NCI-H510A treated with DMSO at 0.1 percent for 48 hours (cell line): Measurements from ENCODE around the gene PCNX2.

Experiments used
- DNase-seq: peaks from one replicate; lab custom pipeline; 2025; lab: John Stamatoyannopoulos, UW

Gene PCNX2

GRCh38 chr1:233315718-233316301 is 20.3 kb upstream of the PCNX2 start:
- no peak for DNase-seq

- DNase-seq: no peak
Measured at GRCh38 chr1:233313434-233314155, 18.1 kb upstream of the PCNX2 start.

DNA sequence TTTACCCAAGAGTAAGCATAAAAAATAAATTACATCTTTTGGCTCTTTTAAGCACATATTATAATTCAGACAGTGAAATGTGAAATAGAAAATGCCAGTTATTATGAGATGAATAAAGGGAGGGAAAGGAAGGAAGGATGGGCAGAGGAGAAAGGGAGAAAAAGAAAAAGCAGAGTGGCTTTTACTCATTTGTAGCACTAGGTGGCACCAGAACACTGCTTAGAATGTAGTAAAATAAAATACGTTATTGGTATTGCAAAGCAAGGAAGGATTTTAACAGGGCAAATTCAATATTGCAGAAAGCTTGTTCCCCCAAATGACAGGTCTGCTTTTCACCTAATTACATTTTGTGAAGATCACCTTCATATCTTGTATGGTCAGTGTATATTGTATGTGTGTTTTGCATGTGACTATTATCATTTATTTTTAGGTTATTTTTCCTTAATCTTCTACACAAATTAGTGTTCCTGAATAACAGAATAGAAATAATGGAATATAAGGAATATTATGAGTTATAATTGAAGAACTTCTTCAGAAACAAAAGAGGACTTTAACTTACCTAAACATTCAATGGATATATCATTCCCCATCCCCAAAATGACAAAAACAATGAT is 9.1 kb upstream of the PCNX2 start:
- DNase-seq: peak; percentile 82

DNA sequence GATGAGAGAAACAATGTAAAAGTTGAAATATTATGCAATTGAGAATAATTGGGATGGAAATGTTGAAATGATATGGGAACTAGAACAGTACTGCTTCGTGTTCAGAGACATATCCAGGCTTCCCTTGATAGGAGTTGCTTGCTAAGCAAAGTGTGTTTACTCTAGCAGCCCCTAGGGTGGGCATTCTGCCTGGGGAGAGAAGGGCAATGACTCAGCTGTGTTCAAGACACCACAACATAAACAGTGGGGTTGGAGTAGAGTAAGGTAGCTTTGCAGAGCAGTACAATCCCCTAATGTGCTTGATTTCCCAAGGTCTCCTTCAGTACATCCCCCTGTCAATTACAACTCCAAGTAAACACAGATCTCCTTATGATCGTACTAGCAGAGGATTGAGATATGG is 4.8 kb upstream of the PCNX2 start:
- no peak for DNase-seq

- peak; percentile 68 for DNase-seq
Measured at GRCh38 chr1:233299450-233299849, 3.9 kb upstream of the PCNX2 start.

DNA sequence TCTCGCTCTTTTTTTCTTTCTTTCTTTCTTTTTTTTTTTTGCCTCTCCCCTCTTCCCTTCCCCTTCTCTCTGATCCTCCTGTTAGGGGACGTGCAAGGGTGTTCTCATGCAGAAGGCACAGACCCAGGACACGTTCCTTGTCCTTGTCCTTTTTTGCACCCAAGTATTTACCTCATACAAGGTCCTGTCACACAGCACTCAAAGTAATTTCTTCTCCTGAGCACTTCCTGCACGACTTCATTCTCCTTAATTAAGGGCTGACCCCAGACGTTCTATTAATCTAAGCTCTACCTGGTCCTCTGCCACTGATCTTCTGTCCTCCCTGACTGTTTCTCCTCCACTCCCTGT is 424 bp upstream of the PCNX2 start:
- DNase-seq: no peak

- DNase-seq: peak; percentile 21
Measured at GRCh38 chr1:233294913-233295236, 650 bp downstream of the PCNX2 start.

DNA sequence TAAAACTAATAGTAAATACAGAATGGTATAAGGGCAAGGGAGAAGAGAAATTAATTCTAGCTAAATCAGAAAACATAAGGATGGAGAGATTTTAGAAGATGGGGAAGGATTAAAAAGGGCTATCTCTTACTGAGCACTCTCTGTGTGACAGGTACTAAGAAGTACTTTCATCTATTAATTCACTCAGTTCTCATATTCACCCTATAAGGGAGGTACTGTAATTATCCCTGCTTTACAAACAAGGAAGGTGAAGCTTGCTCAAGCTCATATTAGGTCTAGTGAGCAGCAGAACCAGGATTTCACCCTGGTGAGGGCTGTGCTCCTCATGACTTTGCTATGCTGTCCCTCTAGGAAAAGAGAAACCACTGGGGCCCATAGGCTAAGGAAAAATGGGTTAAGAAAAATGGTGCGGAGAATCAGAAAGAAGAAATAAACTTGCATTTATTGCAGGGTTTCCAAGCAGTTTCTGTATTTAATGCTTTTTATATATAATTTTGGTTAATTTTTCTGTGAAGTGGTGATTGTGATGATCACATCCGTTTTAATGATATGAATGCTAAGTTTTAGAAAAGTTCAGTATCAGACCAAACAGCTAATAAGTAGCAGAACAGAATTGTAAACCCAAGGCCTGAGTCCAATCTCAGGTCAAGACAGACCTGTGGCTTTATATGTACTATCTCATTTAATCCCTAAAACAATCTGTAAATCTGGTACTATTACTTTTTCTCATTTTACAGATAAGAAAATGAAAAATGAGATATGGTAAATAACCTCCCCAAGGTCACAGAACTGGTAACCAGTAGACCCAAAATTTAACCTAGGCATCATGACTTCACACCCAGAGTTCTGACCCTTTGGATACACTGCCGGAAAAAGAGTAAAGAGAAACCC is 1.7 kb downstream of the PCNX2 start:
- DNase-seq: peak; percentile 58

- no peak for DNase-seq
Measured at GRCh38 chr1:233290396-233291034, 5.0 kb downstream of the PCNX2 start.

DNA sequence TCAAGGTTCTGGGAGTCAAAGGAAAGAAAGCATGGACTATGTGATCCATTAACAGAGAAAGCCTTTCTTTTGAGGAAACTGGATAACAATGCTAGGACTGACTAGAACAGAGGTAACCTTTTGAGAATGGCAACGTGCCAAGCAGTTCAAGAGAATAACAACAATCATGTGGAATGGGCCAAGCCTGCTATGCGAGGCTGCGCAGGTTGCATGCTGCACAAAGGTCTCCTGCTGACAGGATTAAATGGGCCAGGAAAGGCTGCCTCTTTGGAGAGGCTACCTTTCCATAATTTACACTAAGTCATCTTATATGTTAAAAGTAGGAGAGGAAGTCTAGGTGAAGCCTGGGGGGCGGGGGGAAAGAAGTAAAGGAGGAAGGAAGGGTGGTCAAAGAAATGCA is 5.8 kb downstream of the PCNX2 start:
- DNase-seq: peak; percentile 79

- no peak for DNase-seq
Measured at GRCh38 chr1:233282582-233282886, 13.0 kb downstream of the PCNX2 start.

- no peak for DNase-seq
Measured at GRCh38 chr1:233281711-233282581, 13.6 kb downstream of the PCNX2 start.

- DNase-seq: no peak
Measured at GRCh38 chr1:233279971-233280370, 15.6 kb downstream of the PCNX2 start.

DNA sequence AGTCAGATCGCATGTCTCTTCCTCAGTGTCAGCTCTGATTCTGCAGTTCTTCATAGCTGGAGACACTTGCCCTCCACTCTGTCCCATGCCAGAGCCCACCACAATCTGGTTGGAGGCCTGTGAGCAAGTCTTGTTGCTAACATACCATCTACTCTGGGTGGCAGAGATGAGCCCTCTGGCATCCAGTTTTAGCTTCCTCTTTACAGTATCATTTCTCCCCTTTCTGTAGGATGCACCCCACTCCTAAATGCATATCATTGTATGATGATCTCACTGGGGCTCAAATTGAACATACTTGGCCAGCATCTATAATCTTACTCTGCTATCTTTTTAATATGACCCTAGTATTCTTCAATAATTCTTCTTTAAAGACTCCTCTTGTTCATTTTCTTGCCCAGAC is 16.9 kb downstream of the PCNX2 start:
- no peak for DNase-seq

DNA sequence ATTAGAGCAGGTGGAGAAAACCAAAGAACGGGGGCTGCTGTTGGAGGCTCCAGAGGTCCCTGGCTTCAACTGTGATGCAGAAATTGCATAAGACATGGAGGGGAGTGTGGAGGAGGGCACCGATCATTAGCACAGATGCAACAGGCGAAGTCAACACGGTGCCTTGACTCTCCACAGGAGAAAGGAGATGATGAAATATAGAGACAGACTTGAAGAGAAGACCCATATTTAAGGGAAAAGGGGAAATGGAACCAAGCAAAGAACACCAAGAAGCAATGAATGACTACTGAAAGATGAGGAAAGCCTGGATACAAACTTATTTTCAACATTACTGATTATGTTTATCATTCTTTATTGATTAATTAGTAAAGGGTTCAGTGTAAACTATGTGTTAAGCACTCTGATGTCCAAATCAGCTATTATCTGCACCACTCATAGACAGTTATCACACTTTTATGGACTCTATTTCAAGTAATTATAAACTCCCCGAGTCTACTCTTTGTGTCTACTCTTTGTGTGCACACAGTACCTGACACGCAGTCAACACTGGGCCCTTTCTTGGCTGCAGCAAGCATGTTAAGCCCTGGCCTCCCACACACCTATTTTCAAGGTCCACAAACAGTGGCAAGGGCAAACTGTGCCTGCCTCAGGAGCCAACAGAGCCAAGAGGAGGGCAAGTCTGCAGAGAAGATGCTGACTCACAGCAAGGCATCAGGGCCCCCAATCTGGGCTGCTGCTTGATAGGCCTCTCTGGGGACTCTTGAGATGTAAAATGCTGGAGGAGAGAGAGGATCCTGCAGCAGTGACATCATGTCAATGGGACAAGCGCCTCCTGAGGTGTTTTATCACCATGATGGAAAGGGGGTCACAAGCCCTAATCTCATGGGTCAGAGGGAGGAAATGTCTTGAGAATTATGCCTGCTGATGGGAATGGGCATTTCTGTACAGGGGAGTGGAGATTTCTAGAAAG is 17.6 kb downstream of the PCNX2 start:
- DNase-seq: no peak

DNA sequence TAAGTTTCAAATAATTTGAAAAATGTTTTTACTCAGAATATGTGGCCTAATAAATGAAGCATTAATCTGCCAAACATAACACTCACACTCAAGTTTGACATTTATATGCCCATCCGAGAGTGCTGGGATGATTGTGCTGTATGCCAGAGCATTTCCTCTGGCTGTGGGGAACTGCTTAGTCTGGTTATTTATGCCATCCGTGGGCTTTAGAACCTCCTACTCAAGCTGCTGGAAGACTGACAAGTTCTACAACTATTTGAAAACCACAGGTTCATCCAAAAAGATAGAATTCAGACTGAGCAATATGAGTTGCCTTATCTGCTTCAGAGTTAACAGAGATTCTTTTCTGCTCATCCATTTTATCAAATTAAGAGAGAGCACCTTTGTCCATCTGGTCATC is 25.9 kb downstream of the PCNX2 start:
- no peak for DNase-seq

GRCh38 chr1:233268389-233269022 is 27.0 kb downstream of the PCNX2 start:
- no peak for DNase-seq

GRCh38 chr1:233261695-233262094 is 33.8 kb downstream of the PCNX2 start:
- DNase-seq: no peak

DNA sequence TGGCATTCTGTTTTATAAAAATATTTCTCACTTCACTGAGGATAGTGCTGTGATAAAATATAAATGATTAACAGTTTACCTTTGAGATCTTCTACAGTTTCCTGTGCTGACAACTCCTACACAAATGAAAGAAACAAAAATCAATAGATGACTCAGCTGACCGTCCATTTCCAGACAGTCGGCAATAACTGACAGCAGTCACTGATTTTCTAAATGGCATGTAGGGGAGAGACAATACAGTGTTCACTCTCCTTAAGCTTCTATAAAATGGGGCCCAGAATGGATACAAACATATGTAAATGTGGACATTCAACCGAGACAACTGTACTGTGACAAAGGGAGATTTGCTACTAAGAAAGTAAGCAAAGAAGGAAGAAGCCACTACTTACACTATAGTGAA is 34.3 kb downstream of the PCNX2 start:
- DNase-seq: no peak

DNA sequence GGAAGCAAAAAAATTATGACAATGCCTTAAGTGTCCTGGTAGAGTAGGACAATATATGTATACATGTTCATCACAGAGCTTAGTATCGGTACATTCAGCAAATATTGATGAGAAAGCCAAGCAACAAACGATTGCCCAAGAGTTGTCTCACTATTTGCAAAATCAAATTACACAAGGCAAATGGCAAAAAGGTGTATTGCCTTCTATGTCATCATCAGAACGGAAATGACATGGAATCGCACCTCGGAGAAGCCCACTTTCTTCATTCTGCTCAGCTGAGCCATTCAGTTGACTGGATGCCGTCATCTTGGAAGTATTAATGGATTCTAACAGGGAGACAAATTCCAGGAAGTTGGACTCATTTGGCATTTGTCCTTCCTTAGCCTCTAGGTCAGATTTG is 37.7 kb downstream of the PCNX2 start:
- no peak for DNase-seq
